Gastrocnemius medialis (tissue), 4 donors: Measurements from ENCODE around the gene NGEF.

Experiments
- CTCF ChIP-seq, 5 experiments: fragments of 450-650 bp in 3 of 5; fragments of 200-600 bp in 2 of 5; sonication (generic) in 2 of 5; IDR thresholded peaks in 4 of 5; conservative IDR thresholded peaks in 1 of 5; 1 replicate in 4 of 5; 2 replicates in 1 of 5; pipeline ENCODE4 v1.5.1; 2016 to 2019; ENCODE audit warnings: antibody characterized with exemption in 5 of 5, mild to moderate bottlenecking in 3 of 5, moderate library complexity in 3 of 5
- POLR2A ChIP-seq, 2 donors: fragments of 450-650 bp; IDR thresholded peaks; one replicate each; pipeline ENCODE4 v1.6.1; 2017; ENCODE audit warnings: antibody characterized with exemption in 2 of 2, mild to moderate bottlenecking in 2 of 2, moderate library complexity in 2 of 2

GRCh38 chr2:233000886-233001750 is 11.9 kb downstream of the NGEF start:
- no peak for TF ChIP-seq POLR2A (IDR thresholded peaks at IDR 0.05)
- TF ChIP-seq CTCF (IDR thresholded peaks at IDR 0.05 in 4 of 5, conservative IDR thresholded peaks at IDR 0.05 in 1 of 5) = no peak
